GM23338 (cell line): ENCODE measurements around the gene UBL7.

Source experiments
- CTCF ChIP-seq, 2 experiments: fragments of 200-600 bp in 1 of 2; sonication (generic) in 1 of 2; conservative IDR thresholded peaks; 2 replicates each; pipeline versions ENCODE4 v1.5.1 to v1.6.1; 2016 to 2017; ENCODE audit warnings: antibody characterized with exemption in 2 of 2, low read depth in 2 of 2, mild to moderate bottlenecking in 2 of 2, moderate library complexity in 1 of 2
- ETS1 ChIP-seq: IDR thresholded peaks from 2 replicates; pipeline ENCODE4 v1.6.1; 2016; ENCODE audit warnings: antibody characterized with exemption
- EZH2 ChIP-seq: fragments of 200-600 bp; sonication (generic); IDR thresholded peaks from one replicate; pipeline ENCODE4 v1.8.0; 2017; ENCODE audit warnings: antibody characterized with exemption, mild to moderate bottlenecking, low read depth; ENCODE audit not compliant: unreplicated experiment
- EZH2phosphoT487 ChIP-seq: fragments of 200-600 bp; sonication (generic); IDR thresholded peaks from one replicate; pipeline ENCODE4 v1.8.1; 2018; ENCODE audit warnings: antibody characterized with exemption; ENCODE audit not compliant: unreplicated experiment
- JUNB ChIP-seq: IDR thresholded peaks from one replicate; pipeline ENCODE4 v1.6.1; 2016; ENCODE audit warnings: antibody characterized with exemption; ENCODE audit not compliant: unreplicated experiment
- NANOG ChIP-seq: IDR thresholded peaks from 2 replicates; pipeline ENCODE4 v1.6.1; 2016; ENCODE audit warnings: antibody characterized with exemption, borderline replicate concordance
- POLR2AphosphoS5 ChIP-seq: IDR thresholded peaks from 2 replicates; pipeline ENCODE4 v1.6.1; 2016; ENCODE audit warnings: antibody characterized with exemption, low read depth
- REST ChIP-seq: IDR thresholded peaks from one replicate; pipeline ENCODE4 v1.6.1; 2018; ENCODE audit warnings: antibody characterized with exemption; ENCODE audit not compliant: unreplicated experiment
- ZNF331 ChIP-seq: fragments of 250-450 bp; sonication (Bioruptor Pico); IDR thresholded peaks from 2 replicates; pipeline ENCODE4 v1.5.0; 2020; ENCODE audit warnings: low read depth, mild to moderate bottlenecking, moderate library complexity
- ZNF462 ChIP-seq: fragments of 250-450 bp; sonication (Bioruptor Pico); IDR thresholded peaks from 2 replicates; pipeline ENCODE4 v1.5.0; 2020; ENCODE audit warnings: mild to moderate bottlenecking, moderate library complexity

GRCh38 chr15:74434263-74435136 lies 26.5 kb downstream of the UBL7 start:
- TF ChIP-seq CTCF (conservative IDR thresholded peaks at IDR 0.05; ENCODE audit: low read depth in 2 of 2) (no peak), EZH2phosphoT487 (no peak), ZNF462 (CRISPR knock-in tag) (no peak), JUNB (no peak), NANOG (no peak), POLR2AphosphoS5 (no peak), EZH2 (no peak), REST (no peak), ZNF331 (CRISPR knock-in tag) (no peak), ETS1 (no peak)
